Neural cell (in vitro differentiated cells): ENCODE results near the gene LIF. TPM values are rescaled to one million over a fixed set of nuclear protein-coding genes. Genes with fewer than 3 reads are reported as not detected.

Experiments
- H2AFZ ChIP-seq: fragments of 200-600, 300-800 bp; sonication (generic), shearing (Covaris generic); 2 replicates; pipeline ENCODE4 v1.6.0; 2014; ENCODE audit warnings: low read depth, mild to moderate bottlenecking, antibody characterized with exemption, low read length, moderate library complexity
- H3F3A ChIP-seq: fragments of 200-600 bp; shearing (Covaris generic); 2 replicates; pipeline ENCODE4 v1.6.1; 2016; ENCODE audit warnings: mild to moderate bottlenecking, moderate library complexity, mixed read lengths, antibody characterized with exemption, low read length; ENCODE audit not compliant: insufficient read depth, poor library complexity, severe bottlenecking
- H3K27ac ChIP-seq: fragments of 200-600, 300-800 bp; sonication (generic), shearing (Covaris generic); 2 replicates; pipeline ENCODE4 v1.5.1; 2014; ENCODE audit warnings: mild to moderate bottlenecking, low read length, moderate library complexity
- H3K27me3 ChIP-seq: fragments of 300-800, 200-600 bp; sonication (generic), shearing (Covaris generic); 2 replicates; pipeline ENCODE4 v1.6.0; 2014; ENCODE audit warnings: mild to moderate bottlenecking, low read depth, low read length, moderate library complexity; ENCODE audit not compliant: insufficient read depth
- H3K36me3 ChIP-seq: fragments of 300-800, 200-600 bp; sonication (generic), shearing (Covaris generic); 2 replicates; pipeline ENCODE4 v1.5.1; 2014; ENCODE audit warnings: mild to moderate bottlenecking, antibody characterized with exemption, low read length, moderate library complexity; ENCODE audit not compliant: insufficient read depth
- H3K4me2 ChIP-seq: fragments of 300-800, 200-600 bp; sonication (generic), shearing (Covaris generic); 2 replicates; pipeline ENCODE4 v1.6.0; 2014; ENCODE audit warnings: mild to moderate bottlenecking, low read length
- H3K4me3 ChIP-seq: fragments of 300-800, 200-600 bp; sonication (generic), shearing (Covaris generic); 2 replicates; pipeline ENCODE4 v1.5.1; 2014; ENCODE audit warnings: mild to moderate bottlenecking, low read length, moderate library complexity
- H3K79me2 ChIP-seq: fragments of 200-600 bp; shearing (Covaris generic); replicated peaks from 2 replicates; pipeline ENCODE4 v1.6.0; 2014; ENCODE audit warnings: mild to moderate bottlenecking, low read length, moderate library complexity; ENCODE audit not compliant: insufficient read depth
- H3K9ac ChIP-seq: fragments of 300-800, 200-600 bp; sonication (generic), shearing (Covaris generic); 2 replicates; pipeline ENCODE4 v1.6.1; 2016; ENCODE audit warnings: mild to moderate bottlenecking, low read length, mixed read lengths
- H3K9me2 ChIP-seq: fragments of 200-600 bp; shearing (Covaris generic); 2 replicates; pipeline ENCODE4 v1.6.1; 2016; ENCODE audit warnings: mild to moderate bottlenecking, low read length, mixed read lengths; ENCODE audit not compliant: insufficient read depth
- H3K9me3 ChIP-seq: fragments of 200-600, 300-800 bp; sonication (generic), shearing (Covaris generic); 2 replicates; pipeline ENCODE4 v1.6.1; 2016; ENCODE audit warnings: mild to moderate bottlenecking, mixed run types, low read length, moderate library complexity, mixed read lengths
- H4K20me1 ChIP-seq: fragments of 200-600 bp; shearing (Covaris generic); 2 replicates; pipeline ENCODE4 v1.6.1; 2016; ENCODE audit warnings: mild to moderate bottlenecking, mixed run types; ENCODE audit not compliant: insufficient read depth
- CTCF ChIP-seq: fragments of 450-650 bp; IDR thresholded peaks from 2 replicates; pipeline ENCODE4 v1.5.1; 2014; ENCODE audit warnings: antibody characterized with exemption, mild to moderate bottlenecking, moderate library complexity; ENCODE audit not compliant: poor library complexity, severe bottlenecking
- EP300 ChIP-seq: fragments of 450-650 bp; conservative IDR thresholded peaks from 2 replicates; pipeline ENCODE4 v1.6.1; 2014; ENCODE audit warnings: antibody characterized with exemption, mild to moderate bottlenecking, moderate library complexity; ENCODE audit not compliant: poor library complexity, severe bottlenecking
- EZH2 ChIP-seq: fragments of 200-600, 300-800 bp; shearing (Covaris generic), sonication (generic); IDR thresholded peaks from 2 replicates; pipeline ENCODE4 v1.6.1; 2014; ENCODE audit warnings: antibody characterized with exemption, low read length, borderline replicate concordance, mild to moderate bottlenecking; ENCODE audit not compliant: insufficient read depth, poor library complexity, severe bottlenecking
- MXI1 ChIP-seq: fragments of 450-650 bp; conservative IDR thresholded peaks from 2 replicates; pipeline ENCODE4 v1.6.1; 2014; ENCODE audit warnings: antibody characterized with exemption, mild to moderate bottlenecking; ENCODE audit not compliant: poor library complexity, severe bottlenecking
- POLR2AphosphoS5 ChIP-seq: IDR thresholded peaks from 2 replicates; pipeline ENCODE4 v1.6.1; 2012
- RAD21 ChIP-seq: fragments of 450-650 bp; conservative IDR thresholded peaks from 2 replicates; pipeline ENCODE4 v1.6.1; 2014; ENCODE audit warnings: antibody characterized with exemption, mild to moderate bottlenecking, moderate library complexity
- SMC3 ChIP-seq: fragments of 450-650 bp; conservative IDR thresholded peaks from 2 replicates; pipeline ENCODE4 v1.6.1; 2014; ENCODE audit warnings: antibody characterized with exemption, mild to moderate bottlenecking, moderate library complexity; ENCODE audit not compliant: poor library complexity
- TAF1 ChIP-seq: IDR thresholded peaks from 2 replicates; pipeline ENCODE4 v1.6.1; 2012; ENCODE audit warnings: low read depth
- polyA plus RNA-seq: library from polyadenylated mRNA; depleted of rRNA; stranded (reverse); fragments of >200 nt; gene quantifications from 2 replicates; pipeline ENCODE4 v1.2.3, GENCODE V29; 2014
- TF ChIP-seq, protein P1 (sequence below): IDR thresholded peaks from 2 replicates; pipeline ENCODE4 v1.6.1; 2012; ENCODE audit warnings: borderline replicate concordance

LIF gene
- polyA plus RNA-seq, 1 donor from 2014 or later = 0.05 TPM

- Histone ChIP-seq H3K4me2 (no peak overlapping the region), H3K4me3 (no peak overlapping the region), H4K20me1 (no peaks in the 10 kb centered on the region), H3F3A (no peaks in the 10 kb centered on the region), H3K9ac (no peak overlapping the region), H3K27me3 (no peaks in the 10 kb centered on the region), H3K27ac (no peak overlapping the region), H2AFZ (no peak overlapping the region), H3K36me3 (no peaks in the 10 kb centered on the region), H3K79me2 (no peaks in the 10 kb centered on the region), H3K9me2 (no peaks in the 10 kb centered on the region), H3K9me3 (no peaks in the 10 kb centered on the region)
- TF ChIP-seq MXI1 (no peak), CTCF (no peak), EP300 (no peak), TAF1 (no peak)
Observed at GRCh38 chr22:30272781-30273601, 26.4 kb upstream of the LIF start.

DNA sequence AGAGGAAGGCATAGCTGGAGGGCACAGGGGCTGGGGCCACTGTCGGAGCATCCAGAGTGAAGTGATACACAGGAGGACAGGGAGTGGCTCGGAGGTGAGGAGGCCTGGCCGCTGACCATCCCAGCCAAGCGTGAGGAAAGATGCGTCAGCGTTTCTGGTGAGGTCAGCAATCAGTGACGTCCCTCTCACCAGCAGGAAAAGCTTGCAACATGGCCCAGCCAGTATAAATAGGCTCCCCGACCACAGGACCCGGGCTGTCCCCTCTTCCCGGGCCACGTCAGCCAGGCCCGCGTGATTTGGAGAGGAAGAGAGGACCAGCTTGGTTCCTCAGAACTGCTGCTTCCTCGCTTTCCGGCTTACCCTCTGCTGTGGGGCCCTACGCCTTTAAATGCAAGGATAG lies 24.3 kb upstream of the LIF start:
- Histone ChIP-seq H3K4me2 (no peak overlapping the region), H3K36me3 (no peaks in the 10 kb centered on the region), H3K27ac (no peak overlapping the region), H3K27me3 (no peaks in the 10 kb centered on the region), H3F3A (no peaks in the 10 kb centered on the region), H2AFZ (no peak overlapping the region), H3K9me2 (no peaks in the 10 kb centered on the region), H3K79me2 (no peaks in the 10 kb centered on the region), H4K20me1 (no peaks in the 10 kb centered on the region), H3K9me3 (no peaks in the 10 kb centered on the region), H3K9ac (no peak overlapping the region), H3K4me3 (no peak overlapping the region)
- TF ChIP-seq POLR2AphosphoS5 (no peak), CTCF (no peak), EZH2 (no peak), RAD21 (no peak), EP300 (no peak), SMC3 (no peak), MXI1 (no peak), TAF1 (no peak)
- TF ChIP-seq, protein P1, sequence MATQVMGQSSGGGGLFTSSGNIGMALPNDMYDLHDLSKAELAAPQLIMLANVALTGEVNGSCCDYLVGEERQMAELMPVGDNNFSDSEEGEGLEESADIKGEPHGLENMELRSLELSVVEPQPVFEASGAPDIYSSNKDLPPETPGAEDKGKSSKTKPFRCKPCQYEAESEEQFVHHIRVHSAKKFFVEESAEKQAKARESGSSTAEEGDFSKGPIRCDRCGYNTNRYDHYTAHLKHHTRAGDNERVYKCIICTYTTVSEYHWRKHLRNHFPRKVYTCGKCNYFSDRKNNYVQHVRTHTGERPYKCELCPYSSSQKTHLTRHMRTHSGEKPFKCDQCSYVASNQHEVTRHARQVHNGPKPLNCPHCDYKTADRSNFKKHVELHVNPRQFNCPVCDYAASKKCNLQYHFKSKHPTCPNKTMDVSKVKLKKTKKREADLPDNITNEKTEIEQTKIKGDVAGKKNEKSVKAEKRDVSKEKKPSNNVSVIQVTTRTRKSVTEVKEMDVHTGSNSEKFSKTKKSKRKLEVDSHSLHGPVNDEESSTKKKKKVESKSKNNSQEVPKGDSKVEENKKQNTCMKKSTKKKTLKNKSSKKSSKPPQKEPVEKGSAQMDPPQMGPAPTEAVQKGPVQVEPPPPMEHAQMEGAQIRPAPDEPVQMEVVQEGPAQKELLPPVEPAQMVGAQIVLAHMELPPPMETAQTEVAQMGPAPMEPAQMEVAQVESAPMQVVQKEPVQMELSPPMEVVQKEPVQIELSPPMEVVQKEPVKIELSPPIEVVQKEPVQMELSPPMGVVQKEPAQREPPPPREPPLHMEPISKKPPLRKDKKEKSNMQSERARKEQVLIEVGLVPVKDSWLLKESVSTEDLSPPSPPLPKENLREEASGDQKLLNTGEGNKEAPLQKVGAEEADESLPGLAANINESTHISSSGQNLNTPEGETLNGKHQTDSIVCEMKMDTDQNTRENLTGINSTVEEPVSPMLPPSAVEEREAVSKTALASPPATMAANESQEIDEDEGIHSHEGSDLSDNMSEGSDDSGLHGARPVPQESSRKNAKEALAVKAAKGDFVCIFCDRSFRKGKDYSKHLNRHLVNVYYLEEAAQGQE = no peak
